ENCODE measurements around the gene MROH9. TPM values are rescaled to one million over a fixed set of nuclear protein-coding genes. Genes with fewer than 3 reads are reported as not detected.
A peak's percentile ranks its signal among the peaks of the same experiment; 100 is the strongest.

The MROH9 gene
- polyA plus RNA-seq, 1 donor from 2014 or later: not detected

DNA sequence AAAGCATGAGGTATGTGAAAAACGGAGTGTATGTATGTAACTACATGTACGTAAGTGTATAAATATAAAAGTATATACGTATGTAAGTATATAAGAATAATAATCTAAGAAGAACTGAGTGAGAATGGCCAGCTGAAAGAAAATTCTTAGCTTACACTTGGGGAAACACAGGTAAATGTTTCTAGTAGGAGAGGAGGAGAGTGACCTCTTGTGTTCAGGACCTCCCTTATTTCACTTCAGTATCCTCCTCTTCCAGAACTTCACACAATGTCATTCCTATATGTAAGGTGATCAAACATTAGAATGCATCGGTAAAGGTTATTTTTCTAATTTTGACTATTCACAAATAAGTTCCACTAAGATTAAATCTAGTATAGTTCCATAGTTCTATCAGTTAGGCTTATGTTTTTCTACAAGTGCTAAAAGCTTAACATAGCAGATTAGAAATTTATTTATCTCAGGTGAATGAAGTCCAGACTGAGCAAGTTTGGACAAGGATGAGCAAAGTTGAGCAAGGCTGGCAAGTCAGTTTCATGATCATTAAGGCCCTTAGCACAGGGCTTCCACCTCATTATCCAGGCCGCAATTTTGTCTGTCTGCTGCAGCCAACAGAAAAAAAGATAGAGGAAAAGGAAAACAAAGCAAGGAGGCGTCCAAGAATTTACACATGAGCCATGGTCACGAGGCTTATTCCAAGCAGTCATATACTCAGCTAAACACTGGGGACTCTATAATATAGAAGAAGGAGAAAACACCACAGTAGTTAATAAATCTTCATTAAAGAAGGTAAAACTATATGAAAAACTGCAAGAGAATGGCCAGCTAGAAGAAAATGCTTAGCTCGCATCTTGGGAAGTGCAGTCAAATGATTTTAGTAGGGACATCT lies 7.1 kb upstream of the MROH9 start:
- TF ChIP-seq SMC3 (conservative IDR thresholded peaks at IDR 0.05; ENCODE audit: poor library complexity): peak; percentile 65
- TF ChIP-seq RAD21 (conservative IDR thresholded peaks at IDR 0.05): peak; percentile 63
- no peak for TF ChIP-seq POLR2AphosphoS5 (IDR thresholded peaks at IDR 0.05)
- TF ChIP-seq, protein P1, sequence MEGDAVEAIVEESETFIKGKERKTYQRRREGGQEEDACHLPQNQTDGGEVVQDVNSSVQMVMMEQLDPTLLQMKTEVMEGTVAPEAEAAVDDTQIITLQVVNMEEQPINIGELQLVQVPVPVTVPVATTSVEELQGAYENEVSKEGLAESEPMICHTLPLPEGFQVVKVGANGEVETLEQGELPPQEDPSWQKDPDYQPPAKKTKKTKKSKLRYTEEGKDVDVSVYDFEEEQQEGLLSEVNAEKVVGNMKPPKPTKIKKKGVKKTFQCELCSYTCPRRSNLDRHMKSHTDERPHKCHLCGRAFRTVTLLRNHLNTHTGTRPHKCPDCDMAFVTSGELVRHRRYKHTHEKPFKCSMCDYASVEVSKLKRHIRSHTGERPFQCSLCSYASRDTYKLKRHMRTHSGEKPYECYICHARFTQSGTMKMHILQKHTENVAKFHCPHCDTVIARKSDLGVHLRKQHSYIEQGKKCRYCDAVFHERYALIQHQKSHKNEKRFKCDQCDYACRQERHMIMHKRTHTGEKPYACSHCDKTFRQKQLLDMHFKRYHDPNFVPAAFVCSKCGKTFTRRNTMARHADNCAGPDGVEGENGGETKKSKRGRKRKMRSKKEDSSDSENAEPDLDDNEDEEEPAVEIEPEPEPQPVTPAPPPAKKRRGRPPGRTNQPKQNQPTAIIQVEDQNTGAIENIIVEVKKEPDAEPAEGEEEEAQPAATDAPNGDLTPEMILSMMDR (IDR thresholded peaks at IDR 0.05; ENCODE audit: poor library complexity, severe bottlenecking): peak; percentile 57
- Histone ChIP-seq H3K4me3 (ENCODE audit: low read length) (no peak overlapping the region), H3K9ac (ENCODE audit: low read length) (no peak overlapping the region), H3K9me2 (ENCODE audit: insufficient read depth, low read length) (no peaks in the 10 kb centered on the region), H3K36me3 (ENCODE audit: insufficient read depth, low read length) (no peaks in the 10 kb centered on the region), H2AFZ (ENCODE audit: low read depth, low read length) (no peak overlapping the region), H3K4me2 (ENCODE audit: low read length) (no peak overlapping the region), H3K9me3 (ENCODE audit: low read length) (no peaks in the 10 kb centered on the region), H4K20me1 (ENCODE audit: insufficient read depth) (no peaks in the 10 kb centered on the region), H3K27me3 (ENCODE audit: insufficient read depth, low read depth, low read length) (no peaks in the 10 kb centered on the region), H3K79me2 (replicated peaks; ENCODE audit: insufficient read depth, low read length) (no peaks in the 10 kb centered on the region), H3F3A (ENCODE audit: insufficient read depth, low read length, poor library complexity, severe bottlenecking) (no peaks in the 10 kb centered on the region), H3K27ac (ENCODE audit: low read length) (no peak overlapping the region)

DNA sequence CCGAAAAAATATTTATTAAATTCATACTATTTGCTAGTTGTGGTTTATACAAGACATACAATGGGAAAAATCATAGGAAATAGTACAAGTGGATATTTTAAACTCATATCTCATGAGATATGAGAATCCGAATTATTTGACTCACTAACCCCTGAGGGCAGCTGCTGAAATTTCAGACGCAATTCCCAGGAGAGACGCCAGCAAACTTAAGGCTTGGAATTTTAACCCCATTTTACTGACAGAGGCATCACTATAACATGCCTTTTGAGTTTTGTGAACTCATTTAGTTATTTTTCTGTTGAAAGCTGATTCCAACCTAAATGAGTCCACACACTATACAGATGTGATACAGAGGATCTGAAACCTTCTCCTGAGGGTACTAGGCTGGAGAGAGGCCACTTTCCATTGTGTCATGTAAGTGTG lies 5.9 kb upstream of the MROH9 start:
- no peak overlapping the region for H2AFZ ChIP-seq (ENCODE audit: low read depth, low read length)
- TF ChIP-seq, protein P2, sequence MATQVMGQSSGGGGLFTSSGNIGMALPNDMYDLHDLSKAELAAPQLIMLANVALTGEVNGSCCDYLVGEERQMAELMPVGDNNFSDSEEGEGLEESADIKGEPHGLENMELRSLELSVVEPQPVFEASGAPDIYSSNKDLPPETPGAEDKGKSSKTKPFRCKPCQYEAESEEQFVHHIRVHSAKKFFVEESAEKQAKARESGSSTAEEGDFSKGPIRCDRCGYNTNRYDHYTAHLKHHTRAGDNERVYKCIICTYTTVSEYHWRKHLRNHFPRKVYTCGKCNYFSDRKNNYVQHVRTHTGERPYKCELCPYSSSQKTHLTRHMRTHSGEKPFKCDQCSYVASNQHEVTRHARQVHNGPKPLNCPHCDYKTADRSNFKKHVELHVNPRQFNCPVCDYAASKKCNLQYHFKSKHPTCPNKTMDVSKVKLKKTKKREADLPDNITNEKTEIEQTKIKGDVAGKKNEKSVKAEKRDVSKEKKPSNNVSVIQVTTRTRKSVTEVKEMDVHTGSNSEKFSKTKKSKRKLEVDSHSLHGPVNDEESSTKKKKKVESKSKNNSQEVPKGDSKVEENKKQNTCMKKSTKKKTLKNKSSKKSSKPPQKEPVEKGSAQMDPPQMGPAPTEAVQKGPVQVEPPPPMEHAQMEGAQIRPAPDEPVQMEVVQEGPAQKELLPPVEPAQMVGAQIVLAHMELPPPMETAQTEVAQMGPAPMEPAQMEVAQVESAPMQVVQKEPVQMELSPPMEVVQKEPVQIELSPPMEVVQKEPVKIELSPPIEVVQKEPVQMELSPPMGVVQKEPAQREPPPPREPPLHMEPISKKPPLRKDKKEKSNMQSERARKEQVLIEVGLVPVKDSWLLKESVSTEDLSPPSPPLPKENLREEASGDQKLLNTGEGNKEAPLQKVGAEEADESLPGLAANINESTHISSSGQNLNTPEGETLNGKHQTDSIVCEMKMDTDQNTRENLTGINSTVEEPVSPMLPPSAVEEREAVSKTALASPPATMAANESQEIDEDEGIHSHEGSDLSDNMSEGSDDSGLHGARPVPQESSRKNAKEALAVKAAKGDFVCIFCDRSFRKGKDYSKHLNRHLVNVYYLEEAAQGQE (IDR thresholded peaks at IDR 0.05; ENCODE audit: borderline replicate concordance): no peak
- TF ChIP-seq RAD21 (conservative IDR thresholded peaks at IDR 0.05) (no peak), MXI1 (conservative IDR thresholded peaks at IDR 0.05; ENCODE audit: poor library complexity, severe bottlenecking) (no peak), POLR2AphosphoS5 (IDR thresholded peaks at IDR 0.05) (no peak)
- H3K9ac ChIP-seq (ENCODE audit: low read length): no peak overlapping the region

More for the DNA sequence above, 5.9 kb upstream of the MROH9 start:
- H3F3A ChIP-seq (ENCODE audit: insufficient read depth, low read length, poor library complexity, severe bottlenecking): no peaks in the 10 kb centered on the region
- no peak overlapping the region for H3K4me3 ChIP-seq (ENCODE audit: low read length)
- no peak overlapping the region for H3K27ac ChIP-seq (ENCODE audit: low read length)
- H3K36me3 ChIP-seq (ENCODE audit: insufficient read depth, low read length): no peaks in the 10 kb centered on the region
- H3K79me2 ChIP-seq (replicated peaks; ENCODE audit: insufficient read depth, low read length): no peaks in the 10 kb centered on the region
- no peaks in the 10 kb centered on the region for H3K9me3 ChIP-seq (ENCODE audit: low read length)
- no peaks in the 10 kb centered on the region for H3K9me2 ChIP-seq (ENCODE audit: insufficient read depth, low read length)
- H4K20me1 ChIP-seq (ENCODE audit: insufficient read depth): no peaks in the 10 kb centered on the region
- H3K4me2 ChIP-seq (ENCODE audit: low read length): no peak overlapping the region
- H3K27me3 ChIP-seq (ENCODE audit: insufficient read depth, low read depth, low read length): no peaks in the 10 kb centered on the region

Measured in neural cell (in vitro differentiated cells).